Stimulated activated CD4-positive, alpha-beta T cell treated with anti-CD3 and anti-CD28 coated beads, Interleukin-1b, Interleukin-23, amount 100 ng/mL, for 48 hours (primary cell): Measurements from ENCODE around the gene PILRB.
"Not testable (repeated sequence)": the region's sequence is repeated elsewhere in the genome, so short reads cannot be mapped to it uniquely, and the experiment has no call there.

ENCODE experiments used
- DNase-seq: peaks from one replicate; pipeline ENCODE4 v3.0.0-alpha.2; 2020

Gene PILRB

GRCh38 chr7:100356416-100357068 lies 1.4 kb upstream of the PILRB start:
- DNase-seq, result no peak

DNA sequence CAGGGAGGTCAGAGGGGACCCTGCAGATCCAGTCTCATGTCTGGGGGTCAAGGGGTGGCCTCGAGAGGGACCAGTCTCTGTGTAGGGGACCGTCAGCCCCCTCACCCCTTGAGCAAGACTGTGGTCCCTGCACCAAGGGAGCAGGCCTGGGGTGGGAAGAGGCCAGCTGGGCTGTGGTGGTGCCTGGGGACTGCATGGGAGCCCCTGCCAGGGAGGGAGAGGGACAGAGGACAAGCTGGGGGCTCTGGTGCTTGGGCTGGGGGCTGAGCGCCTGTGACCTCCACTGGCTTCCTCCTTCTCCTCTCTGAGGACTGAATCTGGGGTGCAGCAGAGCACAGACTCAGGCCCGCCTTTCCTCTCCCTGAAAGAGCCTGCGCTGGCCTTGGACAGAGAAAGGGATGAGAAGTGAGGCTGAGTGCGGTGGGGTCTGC lies 771 bp upstream of the PILRB start:
- DNase-seq, result no peak

- DNase-seq, result no peak
Observed at GRCh38 chr7:100358857-100359212, 918 bp downstream of the PILRB start.

GRCh38 chr7:100360135-100360854 lies 2.4 kb downstream of the PILRB start:
- no peak for DNase-seq

GRCh38 chr7:100363098-100363497 lies 5.2 kb downstream of the PILRB start:
- DNase-seq, result no peak

DNA sequence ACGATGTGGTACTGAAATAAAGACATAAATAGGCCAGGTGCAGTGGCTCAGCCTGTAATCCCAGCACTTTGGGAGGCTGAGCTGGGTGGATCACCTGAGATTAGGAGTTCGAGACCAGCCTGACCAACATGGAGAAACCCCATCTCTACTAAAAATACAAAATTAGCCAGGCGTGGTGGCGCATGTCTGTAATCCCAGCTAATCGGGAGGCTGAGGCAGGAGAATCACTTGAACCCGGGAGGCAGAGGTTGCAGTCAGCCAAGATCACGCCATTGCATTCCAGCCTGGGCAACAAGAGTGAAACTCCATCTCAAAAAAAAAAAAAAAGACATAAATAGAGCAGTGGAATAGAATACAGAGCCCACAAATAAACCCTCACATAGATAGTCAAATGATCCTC lies 5.9 kb downstream of the PILRB start:
- not testable (repeated sequence) for DNase-seq

DNA sequence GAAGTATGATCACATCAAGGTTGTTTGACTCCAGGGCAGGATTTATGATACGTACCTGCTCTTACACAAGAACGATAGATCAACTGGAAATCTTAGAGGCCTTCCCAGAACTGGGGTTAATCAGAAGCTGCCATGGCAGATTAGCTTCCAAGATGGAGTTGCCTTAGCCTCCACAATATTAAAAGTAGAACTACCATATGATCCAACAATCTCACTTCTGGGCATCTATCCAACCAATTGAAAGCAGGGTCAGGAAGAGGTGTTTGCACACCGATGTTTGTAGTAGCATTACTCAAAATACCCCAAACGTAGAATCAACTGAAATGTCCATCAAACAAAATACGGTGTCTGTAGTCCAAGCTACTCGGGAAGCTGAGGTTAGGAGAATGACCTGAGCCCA lies 6.6 kb downstream of the PILRB start:
- no peak for DNase-seq

GRCh38 chr7:100365998-100366367 lies 8.1 kb downstream of the PILRB start:
- not testable (repeated sequence) for DNase-seq

- no peak for DNase-seq
Observed at GRCh38 chr7:100366411-100367250, 8.7 kb downstream of the PILRB start.

- no peak for DNase-seq
Observed at GRCh38 chr7:100367251-100367620, 9.3 kb downstream of the PILRB start.

- no peak for DNase-seq
Observed at GRCh38 chr7:100367676-100368613, 10.0 kb downstream of the PILRB start.

DNA sequence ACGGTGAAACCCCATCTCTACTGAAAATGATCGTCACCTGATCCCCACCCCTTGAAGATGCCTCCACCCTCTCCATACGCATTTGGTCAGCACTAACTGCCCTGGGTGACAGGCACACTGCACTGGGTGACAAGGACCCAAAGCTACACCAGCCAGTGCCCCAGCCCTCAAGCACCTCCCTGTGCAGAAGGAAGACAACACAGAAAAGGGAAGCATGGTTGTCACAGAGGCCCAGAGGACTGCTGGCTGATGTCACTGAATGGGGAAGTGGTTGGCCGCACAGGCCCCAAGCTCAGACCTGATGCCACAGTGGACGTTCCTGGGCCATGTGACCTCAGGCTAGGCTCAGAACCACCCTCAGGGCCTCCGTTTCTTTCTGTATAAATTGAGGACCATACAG lies 11.2 kb downstream of the PILRB start:
- DNase-seq, result no peak

- DNase-seq, result no peak
Observed at GRCh38 chr7:100370303-100370702, 12.4 kb downstream of the PILRB start.

DNA sequence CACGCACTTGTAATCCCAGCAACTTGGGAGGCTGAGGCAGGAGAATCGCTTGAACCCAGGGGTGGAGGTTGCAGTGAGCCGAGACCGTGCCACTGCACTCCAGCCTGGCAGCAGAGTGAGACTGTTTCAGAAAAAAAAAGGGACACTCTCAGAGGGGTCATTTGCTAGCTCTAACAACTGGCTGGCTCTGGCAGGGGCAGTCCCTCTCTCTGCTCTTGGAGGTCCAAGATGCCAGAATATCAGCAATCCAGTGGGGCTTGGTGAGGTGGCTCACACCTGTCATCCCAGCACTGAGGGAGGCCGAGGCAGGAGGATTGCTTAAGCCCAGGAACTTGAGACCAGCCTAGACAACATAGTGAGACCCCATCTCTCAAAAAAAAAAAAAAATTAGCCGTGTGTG lies 12.8 kb downstream of the PILRB start:
- DNase-seq, result no peak

- DNase-seq, result no peak
Observed at GRCh38 chr7:100371561-100372171, 13.7 kb downstream of the PILRB start.

- no peak for DNase-seq
Observed at GRCh38 chr7:100372256-100372655, 14.3 kb downstream of the PILRB start.

- DNase-seq, result no peak
Observed at GRCh38 chr7:100372694-100373093, 14.8 kb downstream of the PILRB start.

- no peak for DNase-seq
Observed at GRCh38 chr7:100373261-100373831, 15.4 kb downstream of the PILRB start, which contains the start of gene PILRA. TSS of gene PILRA (plus strand) at chr7:100373487. CDS start at chr7:100373657, 170 bp downstream.

GRCh38 chr7:100373870-100374598 lies 16.1 kb downstream of the PILRB start:
- not testable (repeated sequence) for DNase-seq

DNA sequence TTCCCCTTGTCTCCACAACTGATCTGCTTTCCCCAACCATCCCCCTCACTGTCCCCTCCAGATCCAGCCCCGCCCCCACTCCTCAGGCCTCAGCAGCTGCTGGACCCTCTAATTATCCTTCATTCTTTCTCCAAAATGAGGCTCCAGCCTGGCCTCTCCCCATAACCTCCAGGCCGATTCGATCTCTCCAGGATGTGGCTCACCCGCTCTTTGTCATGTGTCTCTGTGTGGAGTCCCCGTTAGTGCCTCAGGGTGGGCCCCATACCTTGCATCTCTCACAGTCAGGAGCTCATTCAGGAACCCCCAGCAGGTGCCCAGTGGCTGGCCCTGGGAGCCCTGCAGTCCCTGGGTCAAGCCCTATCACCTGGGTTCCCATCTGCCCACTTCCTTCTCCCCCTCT lies 16.7 kb downstream of the PILRB start:
- DNase-seq, result no peak

- no peak for DNase-seq
Observed at GRCh38 chr7:100376066-100376465, 18.1 kb downstream of the PILRB start.
